Measurements from ENCODE around the gene TTLL7.

GRCh38 chr1:83854456-83854855 lies 144.5 kb downstream of the TTLL7 start:
- TF ChIP-seq, protein P1, sequence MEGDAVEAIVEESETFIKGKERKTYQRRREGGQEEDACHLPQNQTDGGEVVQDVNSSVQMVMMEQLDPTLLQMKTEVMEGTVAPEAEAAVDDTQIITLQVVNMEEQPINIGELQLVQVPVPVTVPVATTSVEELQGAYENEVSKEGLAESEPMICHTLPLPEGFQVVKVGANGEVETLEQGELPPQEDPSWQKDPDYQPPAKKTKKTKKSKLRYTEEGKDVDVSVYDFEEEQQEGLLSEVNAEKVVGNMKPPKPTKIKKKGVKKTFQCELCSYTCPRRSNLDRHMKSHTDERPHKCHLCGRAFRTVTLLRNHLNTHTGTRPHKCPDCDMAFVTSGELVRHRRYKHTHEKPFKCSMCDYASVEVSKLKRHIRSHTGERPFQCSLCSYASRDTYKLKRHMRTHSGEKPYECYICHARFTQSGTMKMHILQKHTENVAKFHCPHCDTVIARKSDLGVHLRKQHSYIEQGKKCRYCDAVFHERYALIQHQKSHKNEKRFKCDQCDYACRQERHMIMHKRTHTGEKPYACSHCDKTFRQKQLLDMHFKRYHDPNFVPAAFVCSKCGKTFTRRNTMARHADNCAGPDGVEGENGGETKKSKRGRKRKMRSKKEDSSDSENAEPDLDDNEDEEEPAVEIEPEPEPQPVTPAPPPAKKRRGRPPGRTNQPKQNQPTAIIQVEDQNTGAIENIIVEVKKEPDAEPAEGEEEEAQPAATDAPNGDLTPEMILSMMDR (IDR thresholded peaks at IDR 0.05) = no peak
- TF ChIP-seq POLR2A (IDR thresholded peaks at IDR 0.05) (no peak), POLR2AphosphoS5 (IDR thresholded peaks at IDR 0.05) (no peak)

Data from prostate gland (tissue), 2 donors.